Fibroblast of skin of right quadriceps (primary cell): ENCODE data around the gene CTSD.

Source experiments
- DNase-seq: peaks from one replicate; pipeline ENCODE4 v3.0.0-alpha.2; 2013

Gene CTSD

DNA sequence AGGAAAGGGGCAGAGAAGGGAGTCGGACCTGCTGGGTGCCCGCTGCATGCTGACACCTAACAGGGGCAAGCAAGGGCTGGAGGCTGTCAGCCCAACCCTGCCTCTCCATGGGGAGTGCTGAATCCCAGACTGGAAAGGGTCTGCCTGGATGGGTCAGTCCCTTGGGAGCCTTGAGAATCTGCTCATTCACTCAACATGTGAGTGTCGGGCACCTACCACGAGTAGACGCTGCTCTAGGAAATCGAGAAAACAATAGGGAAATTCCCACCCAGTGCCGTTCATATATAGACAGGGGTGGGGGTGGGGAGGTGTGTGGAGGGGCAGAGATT lies 4.4 kb upstream of the CTSD start:
- no peak for DNase-seq

DNA sequence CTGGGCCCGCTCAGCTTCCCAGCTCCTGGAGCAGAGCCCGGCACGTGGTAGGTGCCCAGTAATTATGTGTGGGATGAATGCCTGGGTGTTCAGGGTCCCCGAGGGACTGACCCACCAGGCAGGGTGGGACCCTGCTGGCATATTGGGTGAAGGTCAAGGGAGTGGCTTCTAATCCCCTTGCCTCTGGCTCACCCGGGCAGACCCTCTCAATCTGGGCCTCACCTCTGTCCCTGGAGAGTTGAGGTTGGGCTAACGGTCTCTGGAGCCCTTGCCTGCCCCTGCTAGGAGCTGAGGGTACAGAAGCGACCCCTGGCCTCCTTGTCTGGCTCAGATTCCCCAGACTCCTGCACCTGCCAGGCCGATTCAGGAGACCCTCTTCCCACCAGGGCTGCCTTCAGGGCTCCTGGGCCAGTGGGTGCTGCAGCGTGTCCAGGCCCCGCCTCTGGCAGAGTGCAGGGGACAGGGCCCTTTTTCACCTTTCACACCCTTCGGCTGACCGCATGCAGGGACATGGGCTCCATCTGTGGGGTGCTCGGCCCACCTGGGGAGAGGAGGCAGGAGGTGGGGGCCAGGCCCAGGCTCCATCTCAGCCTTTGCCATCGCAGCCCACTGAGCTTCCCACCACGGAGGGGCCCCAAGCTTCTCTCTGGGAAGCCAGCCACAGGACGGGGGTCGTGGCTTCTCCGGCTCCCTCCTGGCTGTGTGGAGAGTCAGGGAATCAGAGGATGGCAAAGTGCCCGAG lies 3.8 kb upstream of the CTSD start:
- no peak for DNase-seq

DNA sequence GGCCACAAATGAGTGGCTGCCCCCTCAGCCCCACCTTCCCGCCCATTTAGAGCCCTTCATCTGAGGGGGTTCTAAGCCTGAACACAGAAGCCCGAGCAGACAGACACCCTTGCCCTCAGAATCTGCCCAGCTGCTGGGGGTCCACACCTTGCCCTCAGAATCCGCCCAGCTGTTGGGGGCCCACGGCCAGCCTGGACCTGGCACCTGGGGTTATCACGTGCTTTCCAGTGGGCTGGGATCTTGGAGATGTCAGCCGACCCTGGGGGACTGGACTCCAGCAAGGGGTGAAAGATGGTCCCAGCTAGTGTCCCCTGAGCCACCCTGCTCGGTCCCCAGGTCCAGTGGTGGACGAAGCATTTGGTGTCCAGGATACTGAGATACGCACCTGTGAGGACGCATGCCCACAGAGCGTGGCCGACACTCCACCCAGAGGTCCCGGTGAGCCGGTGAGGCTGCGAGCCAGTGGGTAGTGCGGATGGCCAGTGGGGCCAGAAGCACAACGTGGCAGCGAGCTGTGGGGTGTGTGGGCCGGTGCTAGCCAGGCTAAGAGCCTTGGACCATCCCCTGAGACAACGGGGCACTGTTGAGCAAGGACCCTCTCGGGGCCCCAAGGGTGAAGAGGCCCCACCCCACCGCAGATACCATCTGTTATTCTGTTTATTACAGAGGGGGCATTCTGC lies 3.1 kb upstream of the CTSD start:
- no peak for DNase-seq

DNA sequence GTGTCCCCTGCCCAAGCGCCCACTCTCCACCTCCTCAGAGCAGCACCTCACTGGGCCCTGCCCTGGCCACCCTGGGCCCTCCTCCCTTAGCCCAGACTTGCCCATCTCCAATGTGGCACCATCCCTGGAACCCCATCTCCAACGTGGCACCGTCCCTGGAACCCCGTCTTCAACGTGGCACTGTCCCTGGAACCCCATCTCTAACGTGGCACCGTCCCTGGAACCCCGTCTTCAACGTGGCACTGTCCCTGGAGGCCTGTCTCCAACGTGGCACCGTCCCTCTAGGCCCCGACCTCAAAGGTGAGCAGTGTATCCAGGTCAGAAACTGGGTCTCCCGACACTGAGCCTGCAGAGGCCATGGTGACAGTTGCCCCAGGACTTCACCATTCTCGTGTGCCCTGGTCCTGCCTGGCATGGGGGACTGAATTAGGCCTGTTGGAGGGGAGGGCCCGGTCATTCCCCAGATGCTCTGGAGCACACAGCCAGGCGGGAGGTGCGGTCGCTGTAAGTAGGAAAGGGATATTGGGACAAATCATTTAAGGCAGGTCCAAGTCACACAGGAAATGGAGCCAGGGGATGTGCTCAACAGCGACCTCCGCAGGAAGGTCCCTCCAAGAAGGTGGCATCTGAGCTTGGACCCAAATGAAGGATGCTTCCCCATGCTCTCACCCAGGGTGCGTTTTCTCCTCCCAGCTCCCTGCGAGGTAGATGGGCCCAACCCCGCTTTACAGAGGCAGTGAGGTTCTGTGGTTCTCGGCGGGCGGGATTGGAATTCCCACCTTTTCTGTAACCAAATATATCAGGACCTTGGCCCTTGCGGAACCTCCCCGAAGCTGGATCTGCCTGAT lies 2.4 kb upstream of the CTSD start:
- no peak for DNase-seq

DNA sequence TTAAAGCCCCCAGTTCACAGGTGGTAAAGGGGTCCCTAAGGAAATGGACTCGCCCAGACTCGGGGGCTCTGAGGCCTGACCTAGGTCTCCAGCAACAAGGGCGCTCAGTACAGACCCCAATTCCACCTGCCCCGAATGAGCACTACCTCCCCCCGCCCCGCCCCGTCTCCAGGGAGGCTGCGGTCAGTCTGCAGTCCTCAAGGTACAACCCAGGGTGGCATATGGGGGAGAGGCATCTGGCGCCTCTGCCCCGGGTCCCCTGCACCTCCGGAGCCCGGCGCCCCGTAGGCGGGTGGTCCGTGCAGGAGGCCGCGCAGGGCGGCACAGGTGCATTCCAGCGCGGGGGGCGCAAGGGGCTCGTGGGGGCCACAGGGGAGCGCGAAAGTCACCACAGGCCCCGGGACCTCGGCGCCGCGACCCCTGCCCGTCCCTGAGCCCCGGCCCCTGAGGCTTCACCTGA lies 361 bp downstream of the CTSD start:
- DNase-seq: no peak

DNA sequence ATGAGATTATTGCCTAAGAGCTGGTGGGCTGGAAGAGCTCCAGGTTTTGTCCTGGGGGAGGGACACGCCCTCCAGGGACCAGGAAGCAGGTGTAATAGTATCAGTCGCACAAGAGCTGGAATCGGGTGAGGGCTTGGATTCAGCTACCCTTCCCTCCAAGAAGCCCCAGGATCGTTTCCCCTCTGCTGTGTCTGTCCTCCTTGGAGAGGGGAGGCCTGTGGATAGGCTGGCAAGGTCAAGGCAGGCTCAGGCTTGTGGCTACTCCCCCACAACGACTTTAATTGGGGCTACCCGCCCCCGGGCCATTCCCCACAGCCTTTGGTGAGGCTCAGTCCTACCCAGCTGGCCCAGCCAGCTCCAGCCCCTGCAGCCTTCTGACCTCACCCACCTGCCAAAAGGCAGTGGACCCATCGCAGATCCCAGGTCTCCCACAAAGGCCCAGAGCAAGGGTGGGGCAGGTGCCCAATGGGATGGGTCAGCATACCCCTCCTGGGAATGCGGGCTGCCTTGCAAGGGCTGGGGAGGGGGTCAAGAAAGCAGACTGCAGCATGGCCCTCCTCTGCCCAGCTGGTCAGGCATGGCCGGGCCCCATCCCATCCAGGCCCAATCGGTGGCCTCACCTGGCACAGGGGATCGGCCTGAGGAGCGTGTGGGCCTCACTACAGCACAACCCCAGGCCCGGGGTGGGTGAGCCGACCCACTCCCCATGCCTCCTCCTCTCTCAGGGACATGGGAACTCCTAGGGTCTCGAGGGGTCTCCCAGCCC lies 1.0 kb downstream of the CTSD start:
- DNase-seq: no peak

DNA sequence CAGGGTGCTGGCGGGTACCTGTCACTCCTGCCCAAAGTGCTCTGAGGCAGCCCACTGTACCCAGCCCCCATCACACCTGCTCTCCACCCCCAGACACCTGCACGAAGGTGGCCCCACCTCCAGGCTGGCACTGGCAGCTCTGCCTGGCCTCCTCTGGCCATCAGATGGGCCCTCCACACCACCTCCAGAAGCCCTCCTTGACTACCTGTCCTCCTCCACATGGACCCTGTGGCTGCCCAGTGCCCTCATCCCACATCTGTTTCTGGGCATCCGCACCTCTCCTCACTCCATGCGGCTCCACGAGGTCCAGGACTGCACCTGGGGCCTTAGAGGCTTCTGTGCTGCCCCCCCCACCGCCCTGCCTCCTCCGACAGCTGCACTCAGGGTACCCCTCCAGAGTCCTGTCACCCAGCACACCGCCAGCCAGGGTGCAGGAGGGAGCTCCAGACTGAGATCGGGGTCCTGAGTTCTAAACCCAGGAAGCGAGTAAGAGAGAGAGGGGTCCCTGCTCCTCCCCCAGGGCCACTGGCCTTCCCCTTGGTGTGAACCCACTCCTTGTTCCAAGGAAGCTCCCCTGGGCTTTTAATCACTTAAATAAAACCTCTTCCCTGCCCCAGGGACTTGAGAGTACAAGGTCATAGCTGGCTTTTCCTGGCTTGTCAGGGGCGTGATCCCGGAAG lies 1.7 kb downstream of the CTSD start:
- DNase-seq: no peak

DNA sequence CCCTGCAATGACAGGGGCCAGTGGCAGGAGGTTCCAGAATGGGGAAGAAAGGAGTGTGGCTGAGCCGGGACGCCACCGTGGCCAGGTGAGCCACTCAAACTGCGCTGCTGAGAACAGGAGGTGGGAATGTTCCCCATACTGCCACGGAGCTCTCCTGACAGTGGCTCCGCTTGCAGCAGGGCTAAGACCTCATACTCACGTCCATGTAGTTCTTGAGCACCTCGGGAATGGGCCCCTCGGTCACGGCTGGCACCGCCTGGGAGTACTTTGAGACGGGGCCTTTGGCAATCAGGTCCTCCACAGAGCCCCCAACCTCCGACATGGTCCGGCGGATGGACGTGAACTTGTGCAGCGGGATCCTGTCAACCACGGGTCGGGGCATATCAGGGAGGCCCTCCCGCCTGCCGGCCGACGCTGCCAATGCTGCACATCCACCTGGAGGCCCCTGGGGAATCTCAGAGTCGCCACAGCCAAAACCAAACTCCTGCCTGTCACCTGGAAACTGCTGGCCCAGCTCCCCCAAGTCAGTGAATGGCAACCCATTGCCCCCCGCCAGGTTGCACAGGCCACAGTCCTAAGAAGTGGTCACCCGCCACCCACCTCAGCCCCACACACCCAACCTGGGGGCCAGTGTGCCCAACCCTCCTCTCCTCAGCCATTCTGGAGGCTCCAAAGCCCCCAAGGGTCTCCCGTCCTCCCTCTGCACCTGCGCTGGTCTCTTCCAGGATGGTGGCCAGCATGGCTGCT lies 2.4 kb downstream of the CTSD start:
- DNase-seq: no peak

DNA sequence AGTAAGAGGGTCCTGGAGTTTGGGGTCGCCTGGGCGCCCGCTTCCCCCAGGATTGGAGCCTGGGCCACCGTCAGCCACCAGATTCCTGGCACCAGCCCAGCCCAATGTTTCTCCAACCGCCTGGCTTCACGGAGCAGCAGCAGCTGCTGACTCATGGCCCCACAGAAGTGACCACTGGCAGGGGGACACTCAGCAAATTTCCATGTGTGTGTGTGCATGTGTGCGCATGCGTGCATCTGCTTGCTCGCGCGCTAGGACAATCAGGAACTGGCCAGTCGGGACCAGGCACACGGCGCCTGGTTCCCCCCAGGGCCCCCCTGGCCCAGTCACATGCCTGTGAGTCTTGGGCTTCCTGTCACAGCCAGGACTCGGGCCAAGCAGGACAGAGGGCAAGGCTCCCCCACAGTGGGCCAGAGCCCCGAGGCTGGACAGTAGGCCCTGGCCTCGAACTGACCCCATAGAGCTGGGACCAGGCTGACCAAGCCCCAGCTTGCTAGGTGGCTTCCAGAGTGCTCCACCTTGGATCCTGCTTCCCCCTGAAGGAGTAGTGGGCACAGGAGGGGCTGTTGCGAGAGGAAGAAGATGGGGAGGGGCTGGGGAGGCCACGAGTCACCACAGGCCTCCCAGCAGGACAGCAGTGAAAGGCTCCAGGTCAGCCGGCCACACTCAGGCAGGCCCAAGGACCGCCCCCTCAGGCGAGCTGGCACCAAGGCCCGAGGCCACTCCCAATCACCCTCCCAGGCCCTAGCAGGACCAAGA lies 3.2 kb downstream of the CTSD start:
- no peak for DNase-seq

DNA sequence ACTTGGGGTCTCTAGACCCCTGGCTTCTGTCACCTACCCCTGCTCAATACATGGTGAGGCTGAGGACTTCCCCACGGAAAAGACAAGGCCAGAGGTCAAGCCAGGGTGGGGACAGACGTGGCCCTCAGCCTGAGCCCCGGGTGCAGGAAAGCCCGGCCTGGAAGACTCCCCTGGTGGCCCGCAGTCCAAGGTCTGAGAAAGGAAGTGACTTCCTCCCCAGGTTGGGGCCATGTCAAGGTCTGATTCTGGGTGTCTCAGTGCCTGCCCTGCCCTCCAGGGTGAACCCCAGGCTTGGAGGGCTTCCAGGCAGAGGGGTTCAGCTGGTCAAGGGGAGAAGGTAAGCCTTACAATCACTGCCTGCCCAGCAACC lies 3.9 kb downstream of the CTSD start:
- no peak for DNase-seq

DNA sequence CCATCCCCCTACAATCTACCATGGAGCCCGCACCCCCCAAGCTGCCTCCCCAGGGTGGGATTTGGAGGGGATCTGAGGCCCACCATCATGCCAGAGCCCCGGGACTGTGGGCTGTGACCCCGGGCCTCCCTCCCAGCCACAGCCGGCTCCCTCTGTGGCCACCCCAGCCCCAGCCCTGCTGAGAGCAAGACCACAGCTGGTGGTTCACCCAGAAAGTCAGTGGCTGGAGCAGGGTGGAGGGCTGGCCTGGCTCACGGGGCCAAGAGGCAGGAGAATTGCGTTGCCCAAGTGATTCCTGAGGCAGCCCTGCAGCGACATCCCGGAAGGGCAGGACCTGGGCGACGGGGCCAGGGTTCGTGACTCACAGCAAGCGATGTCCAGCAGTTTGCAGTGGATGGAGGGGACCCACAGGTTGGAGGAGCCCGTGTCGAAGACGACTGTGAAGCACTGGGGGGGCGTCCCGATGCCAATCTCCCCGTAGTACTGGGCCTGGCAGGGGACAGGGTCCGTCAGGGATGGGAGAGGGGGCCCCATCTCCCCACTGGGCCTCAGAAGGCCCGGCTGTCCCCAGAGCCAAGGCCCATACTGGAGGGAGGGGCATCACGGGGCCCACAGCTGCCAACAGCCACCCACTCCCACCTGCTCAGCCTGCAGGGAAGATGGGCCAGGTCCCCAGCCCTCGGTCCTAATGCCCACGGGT lies 4.4 kb downstream of the CTSD start:
- no peak for DNase-seq

DNA sequence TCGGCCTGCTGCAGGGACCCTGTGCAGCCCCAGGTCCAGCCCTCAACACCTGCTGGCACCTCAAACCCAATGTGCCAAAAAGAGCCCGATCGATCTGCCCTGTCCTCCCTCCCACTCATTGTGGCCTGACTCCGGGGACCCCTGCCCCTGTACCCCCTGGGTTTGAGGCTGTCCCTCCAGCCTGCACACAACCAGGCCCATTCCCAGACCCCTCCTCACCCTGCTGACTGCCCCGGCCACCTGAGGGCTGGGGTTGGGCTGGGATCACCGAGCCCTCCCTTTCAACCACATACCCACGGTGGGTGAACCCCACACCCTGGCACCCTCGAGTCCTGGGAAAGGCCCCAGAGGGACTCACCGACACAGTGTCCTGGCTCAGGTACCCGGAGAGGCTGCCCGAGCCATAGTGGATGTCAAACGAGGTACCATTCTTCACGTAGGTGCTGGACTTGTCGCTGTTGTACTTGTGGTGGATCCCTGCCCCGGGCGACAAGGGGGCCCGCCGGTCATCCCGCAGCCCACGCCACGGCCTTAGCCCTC lies 5.0 kb downstream of the CTSD start:
- DNase-seq: no peak

DNA sequence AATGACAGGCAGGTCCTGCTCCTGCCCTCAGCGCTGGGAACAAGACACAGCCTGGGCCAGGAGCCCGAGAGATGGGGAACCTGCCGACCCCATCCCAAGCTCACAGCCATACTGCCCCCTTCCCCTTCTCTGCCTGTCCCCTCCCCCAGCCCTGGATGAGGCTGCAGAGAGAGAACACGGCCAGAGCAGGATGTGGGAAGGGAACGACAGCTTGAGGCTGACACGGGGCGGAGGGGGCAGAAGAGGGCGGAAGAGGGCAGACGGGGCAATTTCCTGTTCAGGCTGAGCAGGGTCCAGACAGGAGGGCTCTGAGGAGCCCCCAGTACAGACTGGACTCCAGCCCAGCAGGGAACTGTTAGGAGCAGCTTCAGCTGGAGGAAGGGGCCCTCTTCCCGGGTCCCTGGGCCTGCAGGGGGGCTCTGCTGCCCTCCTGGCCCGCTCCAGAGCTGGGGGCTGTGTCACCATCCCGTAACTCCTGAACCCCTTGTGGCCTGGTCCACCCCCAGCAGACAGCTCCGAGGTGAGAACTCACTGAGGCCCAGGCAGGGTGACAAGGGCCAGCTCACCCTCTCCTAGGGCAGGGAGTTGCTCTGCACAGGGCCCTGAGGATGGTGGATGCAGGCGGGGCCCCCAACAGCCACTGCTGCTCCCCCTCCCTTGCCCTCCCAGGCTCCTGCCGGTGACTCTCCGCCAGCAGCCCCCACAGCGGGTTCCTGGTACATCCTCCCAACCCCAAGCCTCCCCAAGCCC lies 5.7 kb downstream of the CTSD start:
- no peak for DNase-seq

DNA sequence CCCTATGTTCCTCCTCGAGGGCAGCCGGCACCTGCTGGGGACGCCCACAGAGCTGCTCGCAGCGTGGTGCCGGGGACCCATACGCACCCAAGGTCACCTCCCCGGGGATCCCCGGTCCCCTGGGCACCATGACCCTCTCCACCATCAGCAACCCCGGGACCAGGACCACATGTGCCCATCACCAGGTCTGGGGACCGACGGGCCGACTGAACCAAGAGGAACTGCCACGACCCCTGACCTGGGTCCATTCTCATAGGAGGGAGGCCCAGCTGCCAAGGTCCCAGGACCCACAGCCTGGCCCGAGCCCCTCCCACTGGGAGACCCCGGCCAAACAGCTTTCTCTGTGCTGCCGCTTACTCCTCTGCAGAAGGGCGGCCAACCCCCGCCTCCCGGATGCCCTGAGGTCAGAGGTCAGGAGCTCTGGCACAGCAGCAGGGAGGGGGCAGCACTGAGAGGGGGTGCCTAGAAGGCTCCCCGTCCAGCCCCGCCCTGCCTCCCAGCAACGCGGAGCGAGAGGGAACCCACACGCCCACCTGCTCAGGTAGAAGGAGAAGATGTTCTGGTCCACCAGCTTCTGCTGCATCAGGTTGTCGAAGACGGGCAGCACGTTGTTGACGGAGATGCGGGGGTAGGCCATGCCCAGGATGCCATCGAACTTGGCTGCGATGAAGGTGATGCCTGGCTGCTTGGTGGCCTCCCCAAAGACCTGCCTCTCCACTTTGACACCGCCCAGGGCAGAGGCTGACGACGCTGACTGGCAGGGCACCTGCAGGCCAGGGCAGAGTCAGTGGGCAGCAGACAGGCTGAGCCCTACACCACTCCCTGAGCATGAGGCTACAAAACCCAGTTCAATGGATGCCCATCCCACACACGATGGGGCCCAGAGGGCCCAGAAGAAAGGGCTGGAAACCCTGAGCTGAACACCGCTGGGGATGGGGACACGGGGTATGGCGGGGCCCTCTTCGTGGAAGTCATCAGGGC lies 6.6 kb downstream of the CTSD start:
- no peak for DNase-seq

DNA sequence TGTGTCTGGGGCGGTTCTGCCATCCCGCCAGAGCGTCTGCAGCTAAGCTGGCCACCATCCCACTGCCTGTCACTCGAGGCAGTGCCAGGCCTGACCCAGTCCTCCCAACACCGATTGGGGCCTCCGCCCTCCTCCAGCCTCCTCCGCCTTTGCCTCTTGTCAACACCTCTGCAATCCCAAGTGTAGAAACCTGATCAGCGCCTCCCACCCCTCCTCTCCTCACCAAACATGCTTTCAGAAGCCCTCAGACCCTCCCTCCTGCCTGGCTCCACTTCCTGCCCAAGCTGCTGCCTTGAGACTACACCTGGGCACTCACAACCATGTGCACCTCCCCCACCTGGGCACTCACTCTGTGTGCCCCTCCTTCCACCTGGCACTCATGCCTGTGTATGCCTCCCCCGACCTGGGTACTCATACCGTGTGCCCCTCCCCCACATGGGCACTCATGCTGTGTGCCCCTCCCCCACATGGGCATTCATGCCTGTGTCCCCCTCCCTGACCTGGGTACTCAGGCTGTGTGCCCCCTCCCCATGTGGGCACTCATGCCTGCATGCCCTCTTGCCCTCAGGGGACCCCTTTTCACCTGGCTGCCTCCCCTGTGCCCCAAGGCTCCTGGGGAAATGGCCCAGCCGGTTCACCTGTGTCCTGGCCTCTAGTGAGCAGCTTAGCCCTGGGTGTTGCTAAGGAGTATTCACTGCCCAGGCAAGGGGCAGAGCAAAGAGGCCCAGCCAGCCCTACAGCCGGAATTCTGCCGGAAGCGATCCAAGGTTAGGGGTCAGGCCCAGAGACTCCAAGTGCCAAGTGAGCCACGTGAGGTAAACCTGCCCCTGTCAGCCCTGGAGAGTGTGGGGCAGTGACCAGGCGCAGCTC lies 7.8 kb downstream of the CTSD start:
- no peak for DNase-seq

DNA sequence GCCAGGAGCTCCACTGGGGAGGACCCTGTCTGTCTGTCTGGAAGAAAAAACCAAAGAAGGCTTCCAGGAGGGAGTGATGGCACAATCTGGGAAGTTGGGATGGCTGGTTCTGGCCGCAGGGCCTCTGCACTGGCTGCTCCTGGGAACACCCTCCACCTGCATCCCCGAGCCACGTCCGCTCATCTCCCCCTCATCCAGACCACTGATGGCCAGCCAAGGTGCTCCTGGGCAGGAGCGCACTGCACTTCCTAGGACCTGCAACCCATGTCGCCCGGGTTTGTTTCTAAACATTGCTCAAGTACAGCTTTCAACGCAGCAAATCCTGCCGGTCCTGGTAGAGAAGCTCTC lies 8.4 kb downstream of the CTSD start:
- DNase-seq: no peak
